Islet of Langerhans (tissue), 1 donor: ENCODE results near the gene KPTN.

Source experiments
- FAIRE-seq: peaks from one replicate; lab custom pipeline; 2011; peaks lifted over from hg19 to GRCh38; lab: Jason Lieb, UNC

KPTN gene

DNA sequence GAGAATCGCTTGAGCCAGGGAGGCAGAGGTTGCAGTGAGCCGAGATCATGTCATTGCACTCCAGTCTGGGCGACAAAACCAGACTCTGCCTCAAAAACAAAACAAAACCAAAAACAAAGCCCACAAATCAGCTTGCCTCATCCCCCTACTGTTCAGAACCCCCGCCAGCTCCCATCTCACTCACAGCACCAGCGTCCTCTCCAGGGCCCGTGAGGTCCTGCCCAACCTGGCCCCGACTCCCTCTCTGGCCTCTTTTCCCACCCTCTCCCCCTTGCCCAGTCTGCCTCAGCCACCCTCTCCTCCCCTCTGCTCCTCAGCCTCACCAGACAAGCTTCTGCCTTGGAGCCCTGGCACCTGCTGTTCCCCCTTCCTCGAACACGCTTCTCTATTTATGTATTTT is 16.1 kb downstream of the KPTN start:
- no peak for FAIRE-seq

DNA sequence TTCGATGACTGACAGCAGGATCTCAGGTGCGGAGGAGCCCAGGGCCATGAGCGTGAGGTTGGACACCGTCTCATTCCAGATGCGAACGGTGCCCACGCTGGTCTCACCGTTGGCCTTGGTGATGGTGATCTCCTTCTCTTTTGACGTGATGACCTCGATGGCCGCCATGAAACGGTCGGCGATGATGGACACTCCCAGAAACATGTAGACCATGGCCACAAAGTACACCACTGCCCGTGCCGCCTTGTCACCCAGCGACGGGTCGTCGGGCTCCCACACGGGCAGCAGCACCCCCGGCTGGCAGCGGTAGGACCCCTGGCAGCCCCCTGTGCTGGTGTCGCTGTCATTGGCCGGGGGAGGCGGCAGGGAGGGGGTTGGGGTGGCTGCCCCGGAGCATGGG is 18.1 kb downstream of the KPTN start:
- FAIRE-seq = no peak

DNA sequence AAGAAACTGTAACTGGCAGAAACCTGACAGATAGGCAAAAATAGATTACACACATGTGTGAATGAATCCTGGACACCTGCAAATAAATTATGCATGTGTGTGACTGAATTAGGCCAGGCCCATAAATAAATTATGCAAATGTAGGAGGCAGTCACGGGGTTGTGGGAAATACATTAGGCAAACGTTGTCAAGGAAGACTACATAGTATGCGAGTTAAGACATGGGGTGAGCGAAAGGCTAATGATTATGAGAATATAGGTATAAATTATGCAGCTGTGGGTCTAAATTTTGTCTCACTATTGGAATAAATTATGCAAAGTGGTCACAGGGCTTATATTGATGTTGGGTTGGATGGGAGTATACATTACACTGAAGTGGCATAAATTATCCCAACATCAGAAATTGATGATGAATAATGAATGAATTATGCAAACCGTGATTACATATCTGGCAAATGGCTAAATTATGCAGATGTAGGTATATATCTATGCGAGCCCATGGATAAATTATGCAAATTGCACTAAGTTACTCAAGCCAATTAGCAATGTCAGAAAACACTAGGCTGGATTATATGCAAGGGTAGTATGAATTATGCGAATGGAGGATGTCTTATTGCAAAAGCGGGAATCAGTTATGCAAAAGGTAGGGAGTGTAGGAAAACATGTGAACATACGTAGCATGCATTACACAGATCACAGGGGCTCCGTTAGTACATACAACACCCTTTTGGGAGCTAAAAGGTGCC is 19.2 kb downstream of the KPTN start:
- no peak for FAIRE-seq

DNA sequence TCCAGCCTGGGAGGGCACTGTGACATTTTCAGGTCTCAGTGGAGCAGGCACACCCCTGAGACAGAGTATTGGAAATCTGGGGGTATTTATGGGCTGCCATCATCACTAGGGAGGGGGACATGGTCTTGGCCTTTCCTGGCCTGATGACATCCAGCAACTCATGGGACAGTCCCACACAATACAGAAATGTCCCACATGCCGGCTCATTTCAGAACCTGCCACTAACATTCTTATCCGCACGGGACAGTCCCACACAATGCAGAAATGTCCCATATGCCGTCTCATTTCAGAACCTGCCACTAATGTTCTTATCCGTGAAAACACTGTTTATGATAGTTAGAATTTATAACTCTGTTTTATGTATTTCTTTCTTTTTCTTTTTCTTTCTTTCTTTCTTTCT is 22.1 kb downstream of the KPTN start:
- FAIRE-seq = no peak

DNA sequence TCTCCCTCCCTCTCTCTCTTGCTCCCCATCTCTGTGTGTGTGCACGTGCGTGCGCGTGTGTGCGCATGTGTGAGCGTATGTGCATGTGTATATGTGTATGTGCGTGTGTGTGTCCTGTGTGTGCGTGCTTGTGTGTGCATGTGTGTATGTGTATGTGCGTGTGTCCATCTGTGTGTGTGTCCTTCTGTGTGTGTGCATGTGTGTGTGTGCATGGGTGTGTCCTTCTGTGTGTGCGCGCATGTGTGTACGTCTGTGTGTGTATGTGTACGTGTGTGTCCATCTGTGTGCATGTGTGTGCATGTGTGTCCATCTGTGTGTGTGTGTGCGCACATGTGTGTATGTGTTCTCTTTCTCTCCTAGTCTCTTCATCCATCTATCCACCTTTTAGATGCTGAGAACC is 24.5 kb downstream of the KPTN start:
- no peak for FAIRE-seq

GRCh38 chr19:47458672-47459071 is 25.3 kb downstream of the KPTN start:
- no peak for FAIRE-seq

DNA sequence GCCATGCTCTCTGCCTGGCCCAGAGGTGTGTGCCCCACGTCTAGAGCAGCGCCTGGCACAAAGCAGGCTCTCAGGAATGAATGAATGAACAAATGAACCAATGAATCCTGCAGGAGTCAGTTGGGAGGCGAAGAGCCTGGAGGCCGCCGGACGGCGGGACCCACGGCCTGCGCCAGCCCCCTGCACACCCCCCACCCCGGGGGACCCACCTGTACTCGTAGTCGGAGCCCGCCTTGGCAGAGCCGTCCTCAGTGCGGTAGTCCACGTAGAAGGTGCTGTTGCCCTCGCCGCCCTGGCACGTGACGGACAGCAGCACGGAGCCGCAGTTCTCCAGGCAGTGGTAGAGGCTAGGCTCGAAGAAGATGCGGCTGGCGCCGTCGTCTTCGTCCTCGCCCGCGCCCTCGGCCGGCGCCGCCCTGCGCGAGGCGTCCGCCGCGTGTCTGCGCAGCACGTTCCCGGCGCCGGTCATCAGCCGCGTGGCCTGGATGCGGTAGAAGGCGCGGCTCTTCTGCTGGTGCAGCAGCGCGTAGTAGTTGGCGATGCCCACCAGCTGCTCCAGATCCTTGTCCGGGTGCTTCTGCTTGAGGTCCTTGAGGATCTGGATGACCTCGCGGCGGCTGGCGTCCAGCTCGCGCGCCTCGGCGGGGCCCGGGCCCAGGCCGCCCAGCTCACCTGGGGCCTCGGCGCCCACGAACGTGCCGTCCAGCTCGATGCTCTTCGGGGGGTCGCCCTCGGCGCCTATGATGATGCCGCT is 27.1 kb downstream of the KPTN start:
- FAIRE-seq = no peak

GRCh38 chr19:47450478-47450877 is 33.5 kb downstream of the KPTN start:
- FAIRE-seq = no peak

DNA sequence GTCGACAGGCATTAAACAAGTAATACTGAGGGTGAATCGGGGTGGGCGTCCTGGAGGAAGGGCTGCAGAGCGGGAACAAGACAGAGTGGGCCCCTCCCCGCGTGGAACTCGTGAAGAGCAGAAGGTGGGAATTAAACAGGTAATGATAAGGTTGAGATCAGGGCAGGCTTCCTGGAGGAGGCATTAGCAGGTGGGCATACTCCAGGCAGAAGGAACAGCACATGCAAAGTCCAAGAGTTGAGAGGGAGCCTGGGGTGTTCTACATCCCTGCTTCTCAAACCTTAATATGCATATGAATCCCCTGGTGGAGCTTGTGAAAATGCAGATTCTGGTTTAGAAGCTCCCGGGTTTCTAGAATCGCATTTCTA is 35.7 kb downstream of the KPTN start:
- no peak for FAIRE-seq

DNA sequence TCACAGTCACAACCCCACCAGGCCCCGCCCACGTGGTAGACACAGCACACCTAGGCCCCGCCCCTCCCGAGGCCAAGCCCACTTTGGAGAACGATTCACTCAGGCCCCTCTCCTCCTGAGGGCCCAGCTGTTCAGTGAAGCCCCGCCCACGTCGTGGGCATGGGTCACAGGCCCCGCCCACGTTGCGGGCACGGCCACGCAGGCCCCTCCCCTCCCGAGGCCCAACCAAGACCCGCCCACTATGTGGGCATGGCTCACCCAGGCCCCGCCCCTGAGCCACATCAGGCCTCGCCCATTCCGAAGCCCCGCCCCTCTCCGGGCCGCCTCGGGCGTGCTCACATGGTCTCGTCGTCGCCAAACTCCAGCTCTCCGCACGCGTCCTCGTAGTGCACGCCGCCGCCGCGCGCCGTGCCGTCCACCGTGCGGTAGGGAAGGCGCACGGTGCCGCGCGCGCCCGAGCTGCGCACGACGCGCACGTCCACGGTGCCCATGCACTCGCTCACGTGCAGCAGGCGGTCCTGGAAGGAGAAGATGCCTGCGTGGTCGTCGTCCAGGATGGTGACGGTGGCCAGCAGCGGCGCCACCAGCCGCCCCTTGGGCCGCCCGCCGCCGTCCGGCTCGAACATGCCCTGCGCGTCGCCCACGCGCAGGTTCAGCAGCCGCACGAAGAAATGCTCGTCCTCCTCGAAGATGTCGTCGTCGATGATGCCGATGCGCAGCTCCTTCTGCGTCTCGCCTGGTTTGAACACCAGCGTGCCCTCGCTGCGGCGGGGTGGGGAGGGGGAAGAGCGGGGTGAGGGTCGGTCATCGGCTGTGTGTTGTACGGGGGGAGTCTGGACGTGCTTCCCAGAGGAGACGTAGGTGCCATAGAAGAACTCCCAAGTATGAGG is 36.3 kb downstream of the KPTN start:
- no peak for FAIRE-seq

DNA sequence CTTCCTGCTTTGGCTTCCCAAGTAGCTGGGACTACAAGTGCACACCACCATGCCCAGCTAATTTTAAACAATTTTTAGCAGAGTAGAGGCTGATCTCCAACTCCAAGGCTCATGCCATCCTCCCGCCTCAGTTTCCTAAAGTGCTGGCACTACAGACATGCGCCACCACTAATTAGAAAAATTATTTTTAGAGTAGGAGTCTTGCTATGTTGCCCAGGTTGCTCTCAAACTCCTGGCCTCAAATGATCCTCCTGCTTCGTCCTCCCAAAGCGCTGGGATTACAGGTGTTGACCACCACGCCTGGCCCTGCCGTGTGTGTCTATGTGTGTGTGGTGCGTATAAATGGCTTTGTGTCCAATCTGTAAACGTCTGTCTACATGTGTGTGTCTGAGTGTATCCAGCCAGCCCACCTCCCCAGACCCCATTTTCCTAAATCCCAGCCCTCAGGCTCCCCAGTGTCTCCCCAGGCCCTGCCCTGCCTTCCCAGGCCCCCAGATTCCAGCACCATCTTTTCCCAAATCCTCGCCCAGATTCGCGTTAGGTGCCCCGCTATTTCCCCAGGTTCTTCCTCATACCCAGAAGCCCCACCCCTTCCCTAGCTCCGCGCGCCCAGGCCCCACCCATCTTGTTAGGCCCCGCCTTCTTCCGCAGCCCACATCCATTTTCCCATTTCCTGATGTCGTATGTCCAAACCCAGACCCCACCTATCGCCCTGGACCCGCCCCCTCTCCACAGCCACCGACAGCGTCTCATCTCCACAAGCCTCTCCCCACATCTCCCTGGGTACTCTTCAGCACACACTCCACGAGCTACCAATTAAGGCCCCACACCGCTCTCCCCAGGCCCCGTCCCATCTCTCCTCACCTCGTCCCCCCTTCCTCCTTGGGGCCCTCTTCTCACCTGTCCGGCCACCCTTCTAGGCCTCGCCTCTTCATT is 37.2 kb downstream of the KPTN start:
- FAIRE-seq = no peak

GRCh38 chr19:47445937-47446402 is 38.0 kb downstream of the KPTN start:
- no peak for FAIRE-seq

DNA sequence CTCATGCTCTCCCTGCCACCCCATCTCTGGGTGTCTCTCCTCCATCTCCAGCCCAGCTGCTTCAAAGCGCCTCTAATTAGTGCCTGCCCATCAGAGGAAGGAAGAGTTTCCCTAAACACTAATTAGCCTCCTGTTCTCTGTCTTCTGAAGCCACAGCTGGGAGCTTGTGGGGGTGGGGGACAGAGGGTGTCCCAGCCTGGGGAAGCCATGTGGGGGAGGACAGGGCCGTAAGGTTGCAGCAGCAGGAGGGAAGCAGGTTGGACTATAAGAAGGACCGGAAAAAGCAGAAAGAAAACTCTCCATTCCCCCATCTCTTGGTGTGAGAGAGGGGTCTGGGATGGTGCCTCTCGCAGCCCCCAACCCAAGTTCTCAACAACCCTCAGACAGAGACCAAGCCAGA is 38.5 kb downstream of the KPTN start:
- FAIRE-seq = no peak

GRCh38 chr19:47444388-47444821 is 39.6 kb downstream of the KPTN start:
- FAIRE-seq = no peak

- no peak for FAIRE-seq
These were observed 40.7 kb downstream of the KPTN start for GRCh38 chr19:47443331-47443730.

- FAIRE-seq = no peak
These were observed 45.2 kb downstream of the KPTN start for GRCh38 chr19:47438793-47439220.

DNA sequence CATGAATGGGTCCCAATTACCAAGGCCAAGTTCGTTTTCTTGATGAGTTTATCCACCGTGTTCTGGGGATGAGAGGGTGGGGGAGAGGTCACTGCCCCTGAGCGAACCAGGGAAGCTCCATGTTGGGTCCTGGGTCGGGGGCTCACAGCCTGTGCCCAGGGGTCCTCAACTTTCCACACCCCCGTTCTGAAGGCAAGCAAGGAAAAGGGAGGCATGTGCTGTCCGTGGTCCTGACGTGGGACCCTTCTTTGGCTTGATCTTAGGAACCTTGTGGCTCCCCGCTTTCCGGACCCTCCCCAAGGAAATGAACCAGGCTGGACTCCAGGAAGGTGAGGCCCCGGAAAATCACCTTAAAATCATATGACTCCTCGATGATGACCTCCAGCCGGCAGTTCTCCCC is 46.5 kb downstream of the KPTN start:
- no peak for FAIRE-seq

GRCh38 chr19:47436712-47437401 is 47.2 kb downstream of the KPTN start:
- peak; percentile 98 for FAIRE-seq

GRCh38 chr19:47435883-47436417 is 48.1 kb downstream of the KPTN start:
- FAIRE-seq = no peak

GRCh38 chr19:47435196-47435595 is 48.8 kb downstream of the KPTN start:
- no peak for FAIRE-seq

- no peak for FAIRE-seq
These were observed 49.9 kb downstream of the KPTN start for GRCh38 chr19:47434088-47434487.
